B cell (primary cell): ENCODE data around the gene CRYBA4. TPM values are rescaled to one million over a fixed set of nuclear protein-coding genes. Genes with fewer than 3 reads are reported as not detected.

Experiments
- ATAC-seq: fragments of 200-7000 bp; cut with Tn5 transposase; one replicate; pipeline ENCODE4 v1.10.0; 2021; ENCODE audit warnings: low read depth, mild to moderate bottlenecking, moderate number of reproducible peaks, moderate library complexity
- CTCF ChIA-PET: fragments of 350-600 bp; sonication (Branson Sonifier 250); formaldehyde crosslinking; loops from one replicate; lab custom pipeline; 2021; ENCODE audit warnings: antibody characterized with exemption, inconsistent platforms; lab: Charles Lee
- POLR2A ChIA-PET: fragments of 350-600 bp; sonication (Branson Sonifier 250); formaldehyde crosslinking; loops from one replicate; lab custom pipeline; 2021; ENCODE audit warnings: antibody characterized with exemption; lab: Charles Lee
- DNase-seq: peaks from one replicate; pipeline ENCODE4 v3.0.0; 2013
- H2AFZ ChIP-seq: 2 replicates; pipeline ENCODE4 v1.6.1; 2012; ENCODE audit warnings: mild to moderate bottlenecking, low read depth, low read length; ENCODE audit not compliant: insufficient read depth, poor library complexity, severe bottlenecking
- H3K27ac ChIP-seq, 2 donors: 1 replicate in 1 of 2; 2 replicates in 1 of 2; pipeline ENCODE4 v1.5.1; 2012 to 2013; ENCODE audit warnings: low read length in 2 of 2, mild to moderate bottlenecking in 2 of 2, moderate library complexity in 1 of 2
- H3K27me3 ChIP-seq, 4 experiments: fragments of 200-600 bp in 1 of 4; sonication (generic) in 1 of 4; replicated peaks in 1 of 4; 1 replicate in 2 of 4; 2 replicates in 2 of 4; pipeline versions ENCODE4 v1.6.1 to v1.7.0; 2013 to 2016; ENCODE audit warnings: low read length in 3 of 4, mild to moderate bottlenecking in 2 of 4, mixed read lengths in 1 of 4, moderate library complexity in 1 of 4; ENCODE audit not compliant: insufficient read depth in 4 of 4, control insufficient read depth in 3 of 4; ENCODE audit errors: control extremely low read depth in 1 of 4
- H3K36me3 ChIP-seq, 2 experiments: replicated peaks in 1 of 2; 1 replicate in 1 of 2; 2 replicates in 1 of 2; pipeline versions ENCODE4 v1.6.1 to v1.7.1; 2013; ENCODE audit warnings: low read length in 1 of 2; ENCODE audit not compliant: insufficient read depth in 2 of 2, control insufficient read depth in 1 of 2; ENCODE audit errors: control extremely low read depth in 1 of 2, extremely low read depth in 1 of 2
- H3K4me1 ChIP-seq, 2 donors: fragments of 200-600 bp in 1 of 2; sonication (generic) in 1 of 2; 1 replicate in 1 of 2; 2 replicates in 1 of 2; pipeline versions ENCODE4 v1.5.1 to v1.6.1; 2013 to 2017; ENCODE audit warnings: low read length in 2 of 2; ENCODE audit not compliant: control insufficient read depth in 2 of 2, insufficient read depth in 2 of 2
- H3K4me2 ChIP-seq: replicated peaks from 2 replicates; pipeline ENCODE3; 2012; ENCODE audit warnings: mild to moderate bottlenecking, low read depth, low read length; ENCODE audit not compliant: poor library complexity, severe bottlenecking
- H3K4me3 ChIP-seq, 5 experiments: fragments of 200-600 bp in 1 of 5; sonication (generic) in 1 of 5; 1 replicate in 3 of 5; 2 replicates in 2 of 5; pipeline versions ENCODE4 v1.5.1 to v1.7.0; 2011 to 2016; ENCODE audit warnings: low read length in 4 of 5, mild to moderate bottlenecking in 4 of 5, low read depth in 2 of 5, control low read depth in 1 of 5, moderate library complexity in 1 of 5; ENCODE audit not compliant: insufficient read depth in 1 of 5; ENCODE audit errors: control extremely low read depth in 1 of 5, extremely low read depth in 1 of 5
- H3K79me2 ChIP-seq: fragments of 200-600 bp; sonication (generic); one replicate; pipeline ENCODE4 v1.6.0; 2016; ENCODE audit warnings: low read length; ENCODE audit not compliant: control insufficient read depth, insufficient read depth
- H3K9ac ChIP-seq: fragments of 200-600 bp; sonication (generic); 2 replicates; pipeline ENCODE4 v1.6.1; 2017; ENCODE audit warnings: mild to moderate bottlenecking, low read length, moderate library complexity
- H3K9me3 ChIP-seq, 3 donors: one replicate each; pipeline versions ENCODE4 v1.6.1 to v1.7.1; 2013; ENCODE audit warnings: low read length in 2 of 3; ENCODE audit not compliant: control insufficient read depth in 2 of 3, insufficient read depth in 1 of 3; ENCODE audit errors: control extremely low read depth in 1 of 3
- H4K20me1 ChIP-seq: 2 replicates; pipeline ENCODE4 v1.6.0; 2012; ENCODE audit warnings: mild to moderate bottlenecking, low read length; ENCODE audit not compliant: insufficient read depth, control insufficient read depth, poor library complexity, severe bottlenecking
- H3K27ac Mint-ChIP-seq: one replicate; pipeline ENCODE4 v1.8.0; 2021; ENCODE audit warnings: mixed read lengths
- H3K27me3 Mint-ChIP-seq: one replicate; pipeline ENCODE4 v1.8.0; 2021; ENCODE audit warnings: mixed read lengths
- H3K4me1 Mint-ChIP-seq: one replicate; pipeline ENCODE4 v1.8.0; 2021; ENCODE audit warnings: mixed read lengths
- H3K4me3 Mint-ChIP-seq: one replicate; pipeline ENCODE4 v1.8.0; 2021; ENCODE audit warnings: mixed read lengths
- H3K9me3 Mint-ChIP-seq: one replicate; pipeline ENCODE4 v1.8.0; 2022; ENCODE audit warnings: mixed read lengths; ENCODE audit not compliant: insufficient read depth
- CTCF ChIP-seq: fragments of 200-600 bp; IDR thresholded peaks from one replicate; pipeline ENCODE4 v1.8.0; 2022; ENCODE audit warnings: antibody characterized with exemption, mild to moderate bottlenecking
- EZH2 ChIP-seq: IDR thresholded peaks from 2 replicates; pipeline ENCODE4 v1.6.1; 2012; ENCODE audit warnings: borderline replicate concordance, low read depth, mild to moderate bottlenecking, moderate library complexity, low read length; ENCODE audit not compliant: insufficient read depth, poor library complexity, severe bottlenecking
- WGBS: methylation state at CpG from one replicate; pipeline ENCODE4 v1.1.5; 2013; ENCODE audit warnings: missing lambda C conversion rate; ENCODE audit not compliant: insufficient coverage; 5-methylcytosine and 5-hydroxymethylcytosine counted together
- intact Hi-C: fragments of 100-400 bp; cut with micrococcal nuclease; formaldehyde crosslinking; loops from one replicate; pipeline ENCODE4 v1.10.0; 2022
- polyA plus RNA-seq: library from polyadenylated mRNA; depleted of rRNA; stranded (reverse); fragments of >200 nt; gene quantifications from 2 replicates; pipeline ENCODE4 v1.2.3, GENCODE V29; 2012
- total RNA-seq, 2 donors: library from RNA; stranded (reverse); fragments of 120-200 nt in 1 of 2; gene quantifications; 1 replicate in 1 of 2; 2 replicates in 1 of 2; pipeline versions ENCODE4 v1.2.3 to v1.2.4, GENCODE V29; 2013 to 2022

Gene CRYBA4
- total and polyA plus RNA-seq, 2 donors (not counting 1 experiment from before 2014, with no cell fraction given), result not detected

- DNase-seq (no peak), ATAC-seq (no peak)
- Histone ChIP-seq H3K9me3 (no peaks in the 10 kb centered on the region), H3K27ac (no peak within 1 kb of the TSS), H3K27me3 (peaks cover 0 to 6% (median 0%) of the 10 kb centered on the region in 4 experiments), H2AFZ (peak within 1 kb of the TSS; percentile 57), H3K9ac (no peak within 1 kb of the TSS), H3K79me2 (no peaks in the 10 kb centered on the region), H3K4me2 (peak within 1 kb of the TSS; percentile 25), H4K20me1 (no peaks in the 10 kb centered on the region), H3K4me1 (peaks cover 19 to 32% of the 10 kb centered on the region in 2 donors), H3K4me3 (no peak within 1 kb of the TSS), H3K36me3 (no peaks in the 10 kb centered on the region)
- POLR2A ChIA-PET, result no interaction called here
- TF ChIP-seq CTCF (no peak), EZH2 (no peak)
- Mint-ChIP-seq H3K9me3 (no peaks in the 10 kb centered on the region), H3K4me3 (no peak within 1 kb of the TSS), H3K27ac (peak within 1 kb of the TSS; percentile 3), H3K4me1 (peaks cover 22% of the 10 kb centered on the region), H3K27me3 (peaks cover 6% of the 10 kb centered on the region)
- WGBS, result 66% methylated on average over 4 of the region's 7 CpGs
- intact Hi-C loops, result no loop called here
- CTCF ChIA-PET, result no interaction called here
Measured at GRCh38 chr22:26617271-26618199, 4.2 kb upstream of the CRYBA4 start, which contains the start of gene CRYBB1. Gene CRYBB1 (minus strand): TSS chr22:26618027. CDS start chr22:26616319, 1,708 bp downstream.

GRCh38 chr22:26618455-26618854 lies 3.3 kb upstream of the CRYBA4 start:
- H3K27me3 ChIP-seq, result peaks cover 0 to 6% (median 0%) of the 10 kb centered on the region in 4 experiments
- H3K27me3 Mint-ChIP-seq, result no peaks in the 10 kb centered on the region
- CTCF ChIA-PET, result no interaction called here
- H3K4me1 ChIP-seq, result peaks cover 19 to 32% of the 10 kb centered on the region in 2 donors
- 98% methylated on average over 6 of the region's 8 CpGs for WGBS
- DNase-seq, result no peak
- H3K79me2 ChIP-seq, result no peaks in the 10 kb centered on the region
- no peaks in the 10 kb centered on the region for H3K9me3 Mint-ChIP-seq
- H3K4me1 Mint-ChIP-seq, result peaks cover 22% of the 10 kb centered on the region
- H3K4me2 ChIP-seq, result no peak overlapping the region
- no peaks in the 10 kb centered on the region for H3K9me3 ChIP-seq
- no peak for ATAC-seq
- intact Hi-C loops, result no loop called here
- H3K27ac Mint-ChIP-seq, result no peak overlapping the region
- no peaks in the 10 kb centered on the region for H4K20me1 ChIP-seq
- H3K4me3 ChIP-seq, result no peak overlapping the region
- TF ChIP-seq CTCF (no peak), EZH2 (no peak)
- H3K27ac ChIP-seq, result no peak overlapping the region
- no peak overlapping the region for H3K9ac ChIP-seq
- H2AFZ ChIP-seq, result no peak overlapping the region
- H3K36me3 ChIP-seq, result no peaks in the 10 kb centered on the region
- POLR2A ChIA-PET, result no interaction called here
- H3K4me3 Mint-ChIP-seq, result no peak overlapping the region
